CD4-positive, alpha-beta T cell treated with Interleukin-1 beta for 1 hour (primary cell): ENCODE results near the gene OR8B12.

Source experiments
- DNase-seq, 2 donors: peaks; one replicate each; pipeline ENCODE4 v3.0.0-alpha.2; 2020 to 2022

The OR8B12 gene

GRCh38 chr11:124519850-124520549, 23.5 kb downstream of the OR8B12 start:
- DNase-seq: no peak

- peak in 1 of 2 donors; percentile 4 for DNase-seq
These were observed 24.4 kb downstream of the OR8B12 start for GRCh38 chr11:124518989-124519451.

DNA sequence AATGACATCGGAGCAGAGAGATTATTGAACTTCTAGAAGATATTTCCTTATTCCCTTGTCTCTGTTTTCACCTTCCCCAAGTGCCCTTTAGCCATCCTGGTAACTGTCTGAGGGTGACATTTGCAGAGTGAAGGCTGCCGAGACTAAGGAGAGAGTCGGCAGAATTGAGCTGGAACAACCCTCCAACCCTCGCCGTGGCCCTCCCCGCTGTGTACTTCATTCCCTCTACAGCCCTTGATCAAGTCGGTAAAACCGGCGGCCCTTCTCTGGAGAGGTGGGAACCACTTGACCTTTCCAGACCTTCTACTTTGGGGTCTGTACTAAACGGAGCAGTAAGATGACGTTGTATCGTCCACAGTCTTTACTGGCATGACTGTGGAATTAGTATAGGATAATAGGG, 26.1 kb downstream of the OR8B12 start:
- no peak for DNase-seq

GRCh38 chr11:124514675-124515074, 28.8 kb downstream of the OR8B12 start:
- DNase-seq: peak in 1 of 2 donors; percentile 4

GRCh38 chr11:124514131-124514530, 29.3 kb downstream of the OR8B12 start:
- no peak for DNase-seq

DNA sequence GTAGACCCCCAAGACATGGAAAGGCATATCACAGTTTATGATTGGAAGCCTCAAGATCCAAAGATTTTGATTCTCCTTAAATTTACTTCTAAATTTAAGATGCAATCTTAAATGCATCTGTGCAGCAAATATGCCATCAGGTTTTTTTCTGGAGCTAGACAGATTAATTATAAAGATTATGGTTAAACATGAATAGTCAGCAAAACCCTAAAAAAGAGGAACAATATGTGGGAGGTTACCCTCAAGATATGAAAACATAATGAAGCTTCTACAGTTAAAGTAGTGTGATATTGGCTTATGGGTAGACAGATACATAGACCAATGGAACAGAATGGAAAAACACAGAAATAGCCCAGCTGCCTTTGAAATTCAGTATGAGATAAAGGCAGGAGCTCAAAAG, 31.7 kb downstream of the OR8B12 start:
- no peak for DNase-seq

GRCh38 chr11:124510279-124510678, 33.2 kb downstream of the OR8B12 start:
- DNase-seq: no peak

GRCh38 chr11:124499711-124500110, 43.7 kb downstream of the OR8B12 start:
- DNase-seq: no peak

GRCh38 chr11:124493016-124493655, 50.3 kb downstream of the OR8B12 start:
- DNase-seq: no peak
